GM18505 (cell line): Measurements from ENCODE around the gene CSTA.

Experiments
- ATAC-seq: cut with Tn5 transposase; IDR thresholded peaks from one replicate; pipeline ENCODE4 v1.9.1; 2021; ENCODE audit not compliant: unreplicated experiment
- POLR2A ChIP-seq: IDR thresholded peaks from 4 replicates; pipeline ENCODE4 v1.6.1; 2011; ENCODE audit warnings: borderline replicate concordance; ENCODE audit not compliant: insufficient read depth, insufficient read length; ENCODE audit errors: extremely low read depth

CSTA gene

GRCh38 chr3:122366379-122366749 lies 41.3 kb downstream of the CSTA start:
- ATAC-seq = no peak

GRCh38 chr3:122374034-122374433 lies 49.0 kb downstream of the CSTA start:
- no peak for TF ChIP-seq POLR2A
- no peak for ATAC-seq

More at GRCh38 chr3:122366379-122366749, 41.3 kb downstream of the CSTA start:
- no peak for TF ChIP-seq POLR2A

GRCh38 chr3:122377975-122378374 lies 52.9 kb downstream of the CSTA start:
- no peak for TF ChIP-seq POLR2A
- ATAC-seq = no peak

DNA sequence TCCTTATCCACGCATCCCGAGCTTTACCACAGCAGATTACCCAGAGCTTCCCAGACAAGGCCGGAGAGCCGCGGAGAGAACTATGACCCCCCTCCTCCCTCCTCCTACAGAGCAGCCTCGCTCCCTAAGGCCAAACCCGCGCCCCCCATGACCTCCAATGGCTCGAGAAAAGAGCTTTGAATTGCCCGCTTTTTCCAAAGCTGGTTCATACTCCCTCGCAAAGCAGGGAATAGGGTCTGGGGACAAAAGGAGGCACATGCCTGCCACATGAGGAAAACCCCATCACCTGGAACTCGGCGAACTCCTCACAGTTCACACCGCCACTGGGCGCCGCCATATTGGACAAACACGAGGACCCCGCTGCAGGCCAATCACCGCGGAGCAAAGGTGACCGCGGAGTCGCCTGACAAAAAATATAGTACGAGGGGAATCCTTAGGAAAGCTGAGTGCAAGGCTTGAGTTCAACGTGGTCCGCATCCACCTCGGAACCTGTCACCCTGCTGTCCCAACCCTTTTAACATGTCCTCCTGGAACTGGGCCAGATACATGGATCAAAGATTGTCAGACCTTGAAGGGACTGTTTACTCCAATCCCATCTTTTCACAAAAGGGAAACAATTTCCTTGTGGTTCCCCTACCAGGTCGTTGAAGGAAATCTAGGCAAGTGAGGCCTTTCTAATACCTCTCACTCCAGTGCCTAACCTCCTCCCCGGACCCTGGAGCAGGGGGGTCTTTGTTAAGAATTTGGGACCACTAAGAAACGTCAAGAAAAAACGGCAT lies 58.0 kb downstream of the CSTA start, which contains the start of gene MIX23:
MIX23 (minus strand) TSS at position 344 of the 779 bp plus-strand sequence; CDS start at position 337, 7 bp downstream.
- peak; percentile 35 for ATAC-seq
- peak; percentile 80 for TF ChIP-seq POLR2A

- peak; percentile 91 for ATAC-seq
- peak; percentile 94 for TF ChIP-seq POLR2A
These were observed 59.0 kb downstream of the CSTA start, which contains the start of gene FAM162A for GRCh38 chr3:122383771-122384697. FAM162A (plus strand) TSS chr3:122384182; CDS start chr3:122384266, 84 bp downstream.

DNA sequence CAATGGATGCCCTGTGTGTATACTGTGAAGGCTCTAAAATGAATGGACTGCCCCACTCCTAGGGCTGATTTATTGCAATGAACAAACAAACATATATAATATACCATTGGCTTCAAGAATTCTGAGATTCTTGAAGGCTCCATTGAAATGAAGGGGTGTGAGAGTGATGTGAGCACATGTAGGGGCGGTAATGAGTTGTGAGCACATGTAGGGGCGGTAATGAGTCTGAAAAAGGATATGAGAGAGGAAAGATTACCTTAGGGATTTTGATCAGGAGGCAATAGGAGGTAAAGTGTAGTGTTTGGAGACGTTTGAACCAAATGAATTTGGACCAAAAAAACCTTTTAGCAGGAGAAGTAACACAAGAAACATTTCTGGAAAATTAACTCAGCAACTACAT lies 62.7 kb downstream of the CSTA start:
- TF ChIP-seq POLR2A = no peak
- ATAC-seq = no peak

GRCh38 chr3:122389197-122389596 lies 64.1 kb downstream of the CSTA start:
- TF ChIP-seq POLR2A = no peak
- ATAC-seq = no peak

DNA sequence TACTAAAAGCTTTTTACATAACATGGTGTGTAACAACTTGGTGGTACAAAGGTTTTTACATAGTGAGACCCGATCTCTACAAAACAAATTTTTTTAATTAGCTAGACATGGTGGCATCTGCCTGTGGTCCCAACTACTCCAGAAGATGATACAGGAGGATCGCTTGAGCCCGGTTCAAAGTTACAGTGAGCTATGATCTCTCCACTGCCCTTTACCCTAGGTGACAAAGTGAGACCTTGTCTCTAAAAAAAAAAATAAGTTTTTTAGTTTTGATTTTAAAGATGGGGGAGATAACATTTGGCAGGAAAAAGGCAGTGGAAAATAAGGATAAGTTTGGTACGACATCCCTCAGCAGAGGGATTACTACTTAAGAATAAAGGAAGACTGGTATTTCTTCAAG lies 64.8 kb downstream of the CSTA start:
- no peak for ATAC-seq
- no peak for TF ChIP-seq POLR2A

- ATAC-seq = no peak
- TF ChIP-seq POLR2A = no peak
These were observed 65.6 kb downstream of the CSTA start for GRCh38 chr3:122390665-122391064.
